Cardiac fibroblast (primary cell): ENCODE results near the gene CCNC.

Experiments
- DNase-seq, 2 donors: peaks; one replicate each; pipeline versions ENCODE4 v3.0.0 to v3.0.0-alpha.2; 2010; ENCODE audit warnings: low read depth in 2 of 2
- H3K4me3 ChIP-seq, 2 donors: replicated peaks in 1 of 2; 1 replicate in 1 of 2; 2 replicates in 1 of 2; pipeline ENCODE4 v1.5.1; 2011; ENCODE audit warnings: low read depth in 2 of 2, low read length in 2 of 2, mild to moderate bottlenecking in 2 of 2, moderate library complexity in 1 of 2
- CTCF ChIP-seq: IDR thresholded peaks from one replicate; pipeline ENCODE4 v1.5.1; 2011; ENCODE audit warnings: low read depth, mild to moderate bottlenecking, low read length, inconsistent platforms

The CCNC gene

GRCh38 chr6:99512033-99512432 lies 56.4 kb downstream of the CCNC start:
- peak in 1 of 2 donors; percentile 44 for DNase-seq
- H3K4me3 ChIP-seq: no peak overlapping the region
- no peak for TF ChIP-seq CTCF

GRCh38 chr6:99507648-99508047 lies 60.8 kb downstream of the CCNC start:
- TF ChIP-seq CTCF: no peak
- H3K4me3 ChIP-seq: no peak overlapping the region
- DNase-seq: no peak

GRCh38 chr6:99501762-99502161 lies 66.7 kb downstream of the CCNC start:
- no peak overlapping the region for H3K4me3 ChIP-seq
- DNase-seq: peak in 1 of 2 donors; percentile 8
- no peak for TF ChIP-seq CTCF

- H3K4me3 ChIP-seq: no peak overlapping the region
- no peak for TF ChIP-seq CTCF
Measured at GRCh38 chr6:99498421-99498820, 70.0 kb downstream of the CCNC start.

GRCh38 chr6:99495466-99495865 lies 73.0 kb downstream of the CCNC start:
- DNase-seq: no peak
- TF ChIP-seq CTCF: no peak
- H3K4me3 ChIP-seq: no peak overlapping the region

More at GRCh38 chr6:99498421-99498820, 70.0 kb downstream of the CCNC start:
- DNase-seq: peak in 1 of 2 donors; percentile 7
